Fibroblast of lung (primary cell): Measurements from ENCODE around the gene INTS15. TPM values are rescaled to one million over a fixed set of nuclear protein-coding genes. Genes with fewer than 3 reads are reported as not detected.
"Not testable (repeated sequence)": the region's sequence is repeated elsewhere in the genome, so short reads cannot be mapped to it uniquely, and the experiment has no call there.

Experiments
- DNase-seq, 2 donors: peaks; one replicate each; pipeline versions ENCODE4 v3.0.0 to v3.0.0-alpha.2; 2010; ENCODE audit warnings: low read depth in 2 of 2
- H2AFZ ChIP-seq: 2 replicates; pipeline ENCODE4 v1.5.1; 2012; ENCODE audit warnings: low read length, control low read depth, inconsistent platforms
- H3K27ac ChIP-seq: 2 replicates; pipeline ENCODE4 v1.5.1; 2011; ENCODE audit warnings: low read length, control low read depth; ENCODE audit not compliant: insufficient read depth
- H3K27me3 ChIP-seq: 2 replicates; pipeline ENCODE4 v1.5.1; 2011; ENCODE audit warnings: mild to moderate bottlenecking, low read length; ENCODE audit not compliant: control insufficient read depth, insufficient read depth
- H3K36me3 ChIP-seq: 2 replicates; pipeline ENCODE4 v1.5.1; 2011; ENCODE audit warnings: low read length; ENCODE audit not compliant: control insufficient read depth, insufficient read depth
- H3K4me1 ChIP-seq: 2 replicates; pipeline ENCODE4 v1.5.1; 2011; ENCODE audit warnings: low read length; ENCODE audit not compliant: control insufficient read depth, insufficient read depth; ENCODE audit errors: extremely low read depth
- H3K4me2 ChIP-seq: 2 replicates; pipeline ENCODE4 v1.5.1; 2011; ENCODE audit warnings: low read length, control low read depth; ENCODE audit not compliant: insufficient read depth; ENCODE audit errors: extremely low read depth
- H3K4me3 ChIP-seq, 4 experiments: fragments of 200-600 bp in 1 of 4; sonication (generic) in 1 of 4; replicated peaks in 1 of 4; 2 replicates each; pipeline ENCODE4 v1.5.1; 2011 to 2016; ENCODE audit warnings: low read length in 4 of 4, low read depth in 3 of 4, mild to moderate bottlenecking in 3 of 4, control low read depth in 2 of 4, inconsistent platforms in 1 of 4, mixed read lengths in 1 of 4; ENCODE audit not compliant: insufficient read depth in 1 of 4; ENCODE audit errors: control extremely low read depth in 1 of 4
- H3K79me2 ChIP-seq: 2 replicates; pipeline ENCODE4 v1.5.1; 2012; ENCODE audit warnings: mild to moderate bottlenecking, low read length, inconsistent platforms; ENCODE audit not compliant: control insufficient read depth, insufficient read depth
- H3K9ac ChIP-seq: 2 replicates; pipeline ENCODE4 v1.5.1; 2011; ENCODE audit warnings: mild to moderate bottlenecking, low read length, control low read depth; ENCODE audit not compliant: insufficient read depth
- H3K9me3 ChIP-seq: 2 replicates; pipeline ENCODE4 v1.5.1; 2012; ENCODE audit warnings: low read depth, low read length; ENCODE audit not compliant: control insufficient read depth, insufficient read depth
- H4K20me1 ChIP-seq: 2 replicates; pipeline ENCODE4 v1.5.1; 2011; ENCODE audit warnings: low read length; ENCODE audit not compliant: control insufficient read depth, insufficient read depth; ENCODE audit errors: extremely low read depth
- CTCF ChIP-seq, 2 donors: IDR thresholded peaks in 1 of 2; conservative IDR thresholded peaks in 1 of 2; 1 replicate in 1 of 2; 2 replicates in 1 of 2; pipeline ENCODE4 v1.5.1; 2011 to 2012; ENCODE audit warnings: low read length in 2 of 2, control low read depth in 1 of 2, inconsistent platforms in 1 of 2, low read depth in 1 of 2, mild to moderate bottlenecking in 1 of 2
- EZH2 ChIP-seq: IDR thresholded peaks from 2 replicates; pipeline ENCODE4 v1.5.1; 2012; ENCODE audit warnings: low read length, control low read depth, mild to moderate bottlenecking; ENCODE audit errors: missing control alignments
- polyA plus RNA-seq, 2 donors: library from polyadenylated mRNA; depleted of rRNA in 1 of 2; stranded (reverse) in 1 of 2; unstranded in 1 of 2; fragments of >200 nt; gene quantifications; 2 replicates each; pipeline ENCODE4 v1.2.1, GENCODE V29; 2011 to 2012; ENCODE audit warnings: missing spikeins in 1 of 2
- total RNA-seq: library from RNA; depleted of rRNA; stranded (reverse); fragments of >200 nt; gene quantifications from 2 replicates; pipeline ENCODE4 v1.2.1, GENCODE V29; 2014

The INTS15 gene
- total and polyA plus RNA-seq, 2 donors (not counting 1 experiment from before 2014, with no cell fraction given): 7.1 to 11.7 TPM

GRCh38 chr7:6579446-6579845 is 10.4 kb upstream of the INTS15 start:
- Histone ChIP-seq H3K36me3 (peaks cover 9% of the 10 kb centered on the region), H3K9me3 (no peaks in the 10 kb centered on the region), H3K4me2 (no peak overlapping the region), H3K4me1 (no peaks in the 10 kb centered on the region), H4K20me1 (no peaks in the 10 kb centered on the region), H3K27ac (no peak overlapping the region), H2AFZ (no peak overlapping the region), H3K9ac (no peak overlapping the region), H3K79me2 (no peaks in the 10 kb centered on the region), H3K27me3 (no peaks in the 10 kb centered on the region), H3K4me3 (no peak overlapping the region)
- peak in 1 of 2 donors; percentile 8 for DNase-seq
- TF ChIP-seq CTCF (conservative IDR thresholded peaks at IDR 0.05 in 1 of 2, IDR thresholded peaks at IDR 0.05 in 1 of 2; ENCODE audit: low read depth in 1 of 2, low read length in 2 of 2): peak in 1 of 2 donors; percentile 6
- TF ChIP-seq EZH2: no peak

GRCh38 chr7:6585746-6586432 is 3.9 kb upstream of the INTS15 start:
- H3K9me3 ChIP-seq, H4K20me1 ChIP-seq, H3K4me1 ChIP-seq, H2AFZ ChIP-seq, H3K79me2 ChIP-seq, DNase-seq, H3K27ac ChIP-seq, H3K27me3 ChIP-seq, H3K4me3 ChIP-seq, H3K9ac ChIP-seq, H3K4me2 ChIP-seq: not testable (repeated sequence)
- peaks cover 14% of the 10 kb centered on the region for H3K36me3 ChIP-seq

GRCh38 chr7:6588566-6588965 is 1.3 kb upstream of the INTS15 start:
- Histone ChIP-seq H4K20me1 (no peaks in the 10 kb centered on the region), H3K27me3 (no peaks in the 10 kb centered on the region), H3K4me3 (no peak overlapping the region), H3K27ac (no peak overlapping the region), H3K79me2 (peaks cover 10% of the 10 kb centered on the region), H2AFZ (no peak overlapping the region), H3K9me3 (no peaks in the 10 kb centered on the region), H3K4me2 (no peak overlapping the region), H3K9ac (no peak overlapping the region), H3K36me3 (peaks cover 6% of the 10 kb centered on the region), H3K4me1 (no peaks in the 10 kb centered on the region)
- no peak for DNase-seq
- TF ChIP-seq EZH2 (no peak), CTCF (conservative IDR thresholded peaks at IDR 0.05 in 1 of 2, IDR thresholded peaks at IDR 0.05 in 1 of 2; ENCODE audit: low read depth in 1 of 2, low read length in 2 of 2) (no peak)
